Activated T-helper 1 cell treated with anti-CD3 and anti-CD28 coated beads, Interleukin-12 subunit alpha, Interleukin-12 subunit beta, Interleukin-2, Interleukin-4 antibody, amounts not matched to agents 30 ng/mL and 10 ng/mL and 1 ng/mL, durations not matched to agents 14 hours and 24 hours and 36 hours (primary cell): ENCODE measurements around the gene ADAD2. TPM values are rescaled to one million over a fixed set of nuclear protein-coding genes. Genes with fewer than 3 reads are reported as not detected.
"Not testable (repeated sequence)": the region's sequence is repeated elsewhere in the genome, so short reads cannot be mapped to it uniquely, and the experiment has no call there.

Experiments
- DNase-seq: peaks from one replicate; pipeline ENCODE4 v3.0.0; 2021; ENCODE audit warnings: low spot score
- H3K27ac Mint-ChIP-seq: one replicate; pipeline ENCODE4 v1.8.0; 2021; ENCODE audit warnings: mild to moderate bottlenecking, mixed read lengths
- H3K27me3 Mint-ChIP-seq: one replicate; pipeline ENCODE4 v1.8.0; 2022; ENCODE audit warnings: mild to moderate bottlenecking, moderate library complexity, mixed read lengths; ENCODE audit not compliant: insufficient read depth
- H3K36me3 Mint-ChIP-seq: one replicate; pipeline ENCODE4 v1.8.0; 2021; ENCODE audit warnings: low read depth, mixed read lengths
- H3K4me1 Mint-ChIP-seq: one replicate; pipeline ENCODE4 v1.8.0; 2021; ENCODE audit warnings: low read depth, mixed read lengths
- H3K4me3 Mint-ChIP-seq: one replicate; pipeline ENCODE4 v1.8.0; 2021; ENCODE audit warnings: mild to moderate bottlenecking, moderate library complexity, mixed read lengths
- H3K9me3 Mint-ChIP-seq: one replicate; pipeline ENCODE4 v1.8.0; 2021; ENCODE audit warnings: mixed read lengths
- intact Hi-C: fragments of 100-400 bp; cut with micrococcal nuclease; formaldehyde crosslinking; loops from one replicate; pipeline ENCODE4 v1.15.1; 2024
- total RNA-seq: library from RNA; stranded (reverse); gene quantifications from 2 replicates; pipeline ENCODE4 v1.2.3, GENCODE V29; 2022

ADAD2 gene
- total RNA-seq, 1 donor from 2014 or later, result not detected

DNA sequence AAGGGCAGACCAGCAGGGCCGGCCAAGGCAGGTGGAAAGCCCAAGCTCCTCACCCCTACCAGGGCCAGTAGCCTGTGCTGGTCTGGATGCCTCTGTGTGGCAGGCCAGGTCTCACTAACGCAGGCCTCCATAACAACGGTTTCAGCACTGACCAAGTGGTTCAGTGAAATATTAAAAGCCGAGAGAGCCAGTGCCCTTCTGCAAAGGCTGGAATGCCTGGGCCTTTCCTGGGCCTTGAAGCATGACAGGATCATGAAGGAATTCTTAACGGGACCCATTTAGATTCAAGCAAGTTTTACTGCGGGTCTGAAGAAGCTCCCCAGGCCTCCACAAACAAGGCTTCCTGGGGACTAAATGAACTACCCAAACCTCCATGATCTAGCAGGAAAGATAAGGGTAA lies 16.3 kb downstream of the ADAD2 start:
- DNase-seq, result no peak
- no peak overlapping the region for H3K27ac Mint-ChIP-seq
- no peaks in the 10 kb centered on the region for H3K27me3 Mint-ChIP-seq
- no peaks in the 10 kb centered on the region for H3K9me3 Mint-ChIP-seq
- H3K4me1 Mint-ChIP-seq, result no peaks in the 10 kb centered on the region
- H3K36me3 Mint-ChIP-seq, result no peaks in the 10 kb centered on the region
- intact Hi-C loops, result no loop called here
- H3K4me3 Mint-ChIP-seq, result no peak overlapping the region

- H3K4me1 Mint-ChIP-seq, result no peaks in the 10 kb centered on the region
- intact Hi-C loops, result no loop called here
- H3K36me3 Mint-ChIP-seq, result no peaks in the 10 kb centered on the region
- no peak overlapping the region for H3K4me3 Mint-ChIP-seq
- DNase-seq, result no peak
- H3K27ac Mint-ChIP-seq, result no peak overlapping the region
- H3K9me3 Mint-ChIP-seq, result no peaks in the 10 kb centered on the region
- no peaks in the 10 kb centered on the region for H3K27me3 Mint-ChIP-seq
Measured at GRCh38 chr16:84207879-84208278, 16.9 kb downstream of the ADAD2 start.

GRCh38 chr16:84209989-84210388 lies 19.0 kb downstream of the ADAD2 start:
- no peak for DNase-seq

DNA sequence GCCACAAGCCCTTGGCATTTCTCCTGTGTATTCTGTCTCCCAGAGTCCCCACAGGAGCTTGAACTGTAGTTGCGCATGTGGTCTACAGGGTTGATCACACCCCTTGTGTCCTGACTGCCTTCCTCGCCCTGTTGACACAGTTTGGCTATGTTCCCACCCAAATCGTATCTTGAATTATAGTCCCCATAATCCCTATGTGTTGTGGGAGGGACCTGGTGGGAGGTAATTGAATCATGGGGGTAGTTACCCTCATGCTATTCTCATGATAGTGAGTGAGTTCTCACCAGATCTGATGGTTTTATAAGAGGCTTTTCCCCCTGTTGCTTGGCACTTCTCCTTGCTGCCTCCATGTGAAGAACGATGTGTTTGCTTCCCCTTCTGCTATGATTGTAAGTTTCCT lies 21.2 kb downstream of the ADAD2 start:
- no peaks in the 10 kb centered on the region for H3K4me1 Mint-ChIP-seq
- H3K4me3 Mint-ChIP-seq, result no peak overlapping the region
- no peak overlapping the region for H3K27ac Mint-ChIP-seq
- H3K9me3 Mint-ChIP-seq, result no peaks in the 10 kb centered on the region
- DNase-seq, result no peak
- intact Hi-C loops, result no loop called here
- no peaks in the 10 kb centered on the region for H3K36me3 Mint-ChIP-seq
- H3K27me3 Mint-ChIP-seq, result no peaks in the 10 kb centered on the region

More at GRCh38 chr16:84209989-84210388, 19.0 kb downstream of the ADAD2 start:
- no peaks in the 10 kb centered on the region for H3K27me3 Mint-ChIP-seq
- no peak overlapping the region for H3K4me3 Mint-ChIP-seq
- H3K4me1 Mint-ChIP-seq, result no peaks in the 10 kb centered on the region
- no peaks in the 10 kb centered on the region for H3K9me3 Mint-ChIP-seq
- H3K36me3 Mint-ChIP-seq, result no peaks in the 10 kb centered on the region
- no peak overlapping the region for H3K27ac Mint-ChIP-seq
- intact Hi-C loops, result no loop called here

DNA sequence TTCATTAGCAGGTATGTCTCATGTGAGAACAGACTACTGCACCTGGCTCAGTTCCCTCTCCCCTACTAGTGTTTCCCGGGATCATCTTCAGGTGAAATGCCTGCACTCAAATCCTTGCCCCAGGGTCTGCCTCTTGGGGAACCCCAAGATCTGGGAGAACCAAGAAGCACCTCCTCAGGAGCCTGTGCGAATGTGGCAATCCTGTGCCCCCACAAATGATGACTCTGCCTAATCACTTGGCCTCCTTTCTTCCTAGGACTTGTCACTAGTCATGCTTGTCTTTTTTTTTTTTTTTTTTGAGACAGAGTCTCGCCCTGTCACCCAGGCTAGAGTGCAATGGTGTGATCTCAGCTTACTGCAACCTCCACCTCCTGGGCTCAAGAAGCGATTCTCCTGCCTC lies 21.7 kb downstream of the ADAD2 start:
- no peaks in the 10 kb centered on the region for H3K9me3 Mint-ChIP-seq
- intact Hi-C loops, result no loop called here
- no peak for DNase-seq
- no peak overlapping the region for H3K27ac Mint-ChIP-seq
- no peaks in the 10 kb centered on the region for H3K4me1 Mint-ChIP-seq
- H3K27me3 Mint-ChIP-seq, result no peaks in the 10 kb centered on the region
- H3K4me3 Mint-ChIP-seq, result no peak overlapping the region
- no peaks in the 10 kb centered on the region for H3K36me3 Mint-ChIP-seq

DNA sequence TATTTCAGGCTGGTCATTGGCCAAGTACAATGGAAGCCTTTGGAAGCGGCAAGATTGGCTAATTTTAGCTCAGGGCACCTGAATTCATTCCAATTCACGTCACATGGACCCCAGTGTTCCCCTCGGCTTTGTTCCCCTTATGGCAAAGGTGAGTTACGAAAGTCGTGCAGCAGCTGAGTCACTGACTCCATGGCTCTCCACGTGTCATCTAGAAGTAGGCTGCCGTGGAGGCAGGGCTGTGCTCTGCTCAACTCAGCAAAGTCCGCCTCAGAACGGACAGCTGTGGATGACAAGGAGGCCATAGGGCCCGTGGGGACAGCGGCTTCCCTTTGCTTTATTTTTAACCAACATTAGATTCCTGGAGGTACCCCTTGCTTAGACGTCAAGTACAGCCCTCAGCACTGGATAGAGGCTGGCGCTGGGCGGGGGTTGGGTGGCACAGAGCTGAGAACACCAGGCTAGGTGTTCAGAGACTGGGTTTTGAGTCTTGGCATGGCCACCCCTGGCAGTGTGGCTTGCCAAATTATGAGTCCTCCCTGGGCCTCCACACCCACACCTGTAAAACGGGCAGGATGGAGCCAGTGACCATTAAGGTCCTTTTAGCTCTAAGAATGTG lies 23.6 kb downstream of the ADAD2 start:
- no peaks in the 10 kb centered on the region for H3K4me1 Mint-ChIP-seq
- H3K27me3 Mint-ChIP-seq, result no peaks in the 10 kb centered on the region
- no peaks in the 10 kb centered on the region for H3K9me3 Mint-ChIP-seq
- no peak for DNase-seq
- no peak overlapping the region for H3K4me3 Mint-ChIP-seq
- H3K36me3 Mint-ChIP-seq, result no peaks in the 10 kb centered on the region
- intact Hi-C loops, result no loop called here
- H3K27ac Mint-ChIP-seq, result no peak overlapping the region

- H3K36me3 Mint-ChIP-seq, result no peaks in the 10 kb centered on the region
- H3K4me3 Mint-ChIP-seq, result no peak overlapping the region
- intact Hi-C loops, result no loop called here
Measured at GRCh38 chr16:84215531-84215930, 24.6 kb downstream of the ADAD2 start.

GRCh38 chr16:84216144-84216543 lies 25.2 kb downstream of the ADAD2 start:
- H3K27ac Mint-ChIP-seq, intact Hi-C loops, H3K4me3 Mint-ChIP-seq, H3K9me3 Mint-ChIP-seq, DNase-seq, H3K27me3 Mint-ChIP-seq, H3K4me1 Mint-ChIP-seq, H3K36me3 Mint-ChIP-seq: not testable (repeated sequence)

More at GRCh38 chr16:84215531-84215930, 24.6 kb downstream of the ADAD2 start:
- H3K4me1 Mint-ChIP-seq, result no peaks in the 10 kb centered on the region
- no peak overlapping the region for H3K27ac Mint-ChIP-seq
- no peaks in the 10 kb centered on the region for H3K9me3 Mint-ChIP-seq
- H3K27me3 Mint-ChIP-seq, result no peaks in the 10 kb centered on the region
- no peak for DNase-seq

GRCh38 chr16:84218176-84218823 lies 27.3 kb downstream of the ADAD2 start:
- H3K4me3 Mint-ChIP-seq, result no peak overlapping the region
- no peaks in the 10 kb centered on the region for H3K4me1 Mint-ChIP-seq
- no peak overlapping the region for H3K27ac Mint-ChIP-seq
- H3K9me3 Mint-ChIP-seq, result no peaks in the 10 kb centered on the region
- DNase-seq, result no peak
- H3K27me3 Mint-ChIP-seq, result peaks cover 3% of the 10 kb centered on the region
- intact Hi-C loops, result no loop called here
- H3K36me3 Mint-ChIP-seq, result no peaks in the 10 kb centered on the region

- Mint-ChIP-seq H3K4me3 (no peak overlapping the region), H3K27me3 (peaks cover 3% of the 10 kb centered on the region), H3K36me3 (no peaks in the 10 kb centered on the region), H3K9me3 (no peaks in the 10 kb centered on the region), H3K27ac (no peak overlapping the region), H3K4me1 (no peaks in the 10 kb centered on the region)
- DNase-seq, result no peak
- intact Hi-C loops, result no loop called here
Measured at GRCh38 chr16:84218956-84219355, 28.0 kb downstream of the ADAD2 start.

DNA sequence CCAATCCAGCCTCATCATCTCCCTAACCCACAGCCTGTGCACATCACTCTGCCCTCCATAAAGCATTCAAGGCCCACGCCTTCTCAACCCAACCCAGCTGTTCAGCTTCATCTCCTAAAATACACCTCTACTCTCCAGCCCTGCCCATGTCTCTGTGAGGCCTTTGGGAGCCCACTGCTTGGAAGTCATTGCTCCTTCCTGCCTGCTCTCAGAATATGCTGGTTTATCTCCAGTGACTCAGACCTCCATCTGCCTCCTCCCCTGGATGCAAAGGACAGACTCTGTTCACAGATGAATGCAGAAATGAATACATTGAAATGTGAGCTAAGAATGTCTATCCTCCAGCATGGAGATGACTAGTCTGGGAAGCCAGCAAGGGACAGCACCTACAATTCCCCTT lies 29.9 kb downstream of the ADAD2 start:
- DNase-seq, result no peak
- Mint-ChIP-seq H3K36me3 (no peaks in the 10 kb centered on the region), H3K9me3 (no peaks in the 10 kb centered on the region), H3K4me1 (no peaks in the 10 kb centered on the region), H3K4me3 (no peak overlapping the region), H3K27ac (no peak overlapping the region), H3K27me3 (peaks cover 3% of the 10 kb centered on the region)
- intact Hi-C loops, result no loop called here

- no peaks in the 10 kb centered on the region for H3K4me1 Mint-ChIP-seq
- peaks cover 6% of the 10 kb centered on the region for H3K27me3 Mint-ChIP-seq
- H3K9me3 Mint-ChIP-seq, result no peaks in the 10 kb centered on the region
Measured at GRCh38 chr16:84223456-84223855, 32.5 kb downstream of the ADAD2 start.

DNA sequence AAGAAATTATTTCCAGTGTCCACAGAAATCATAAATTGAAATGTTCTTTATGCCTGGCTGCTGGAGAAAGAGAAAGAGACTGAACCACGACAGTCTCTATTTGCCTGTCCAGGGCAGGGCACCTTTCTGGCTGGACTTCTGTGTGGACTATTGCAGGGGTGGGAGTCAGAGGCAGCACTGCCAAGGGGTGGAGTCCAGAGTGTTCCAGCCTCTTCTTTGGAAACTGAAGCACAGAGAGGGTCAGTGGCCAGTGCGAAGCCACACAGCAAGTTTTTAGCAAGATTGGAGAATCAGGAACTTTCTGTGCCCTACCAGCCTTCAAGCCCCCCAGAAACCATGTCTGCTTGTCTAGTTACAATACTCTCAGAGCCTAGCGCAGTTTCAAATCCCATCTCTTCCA lies 33.6 kb downstream of the ADAD2 start:
- intact Hi-C loops, result no loop called here
- H3K27ac Mint-ChIP-seq, result no peak overlapping the region

More at GRCh38 chr16:84223456-84223855, 32.5 kb downstream of the ADAD2 start:
- no peaks in the 10 kb centered on the region for H3K36me3 Mint-ChIP-seq
- H3K4me3 Mint-ChIP-seq, result no peak overlapping the region
- DNase-seq, result no peak
- intact Hi-C loops, result no loop called here
- no peak overlapping the region for H3K27ac Mint-ChIP-seq

DNA sequence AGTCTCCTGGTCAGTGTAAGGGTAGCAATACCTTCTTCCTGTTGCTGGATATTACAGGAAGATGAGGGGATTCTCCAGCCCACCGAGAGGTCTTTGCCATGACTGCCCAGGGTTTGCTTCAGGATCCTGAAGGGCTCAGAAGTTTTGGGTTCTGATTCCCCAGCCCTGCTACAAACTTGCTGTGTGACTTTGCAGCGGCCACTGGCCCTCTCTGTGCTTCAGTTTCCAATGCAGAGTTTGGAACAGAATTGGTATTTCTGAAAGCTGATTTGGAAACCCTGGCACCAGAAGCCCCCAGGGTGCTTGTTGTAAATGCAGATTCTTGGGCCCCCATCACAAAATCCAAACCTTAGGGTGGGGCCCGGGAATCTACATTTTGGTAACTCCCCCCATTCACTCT lies 34.2 kb downstream of the ADAD2 start:
- no peaks in the 10 kb centered on the region for H3K4me1 Mint-ChIP-seq
- no peaks in the 10 kb centered on the region for H3K36me3 Mint-ChIP-seq
- intact Hi-C loops, result no loop called here
- no peaks in the 10 kb centered on the region for H3K9me3 Mint-ChIP-seq
- H3K4me3 Mint-ChIP-seq, result no peak overlapping the region
- no peak for DNase-seq
- peaks cover 6% of the 10 kb centered on the region for H3K27me3 Mint-ChIP-seq
- H3K27ac Mint-ChIP-seq, result no peak overlapping the region

More for the DNA sequence above, 33.6 kb downstream of the ADAD2 start:
- H3K4me3 Mint-ChIP-seq, result no peak overlapping the region
- H3K27me3 Mint-ChIP-seq, result peaks cover 6% of the 10 kb centered on the region
- H3K36me3 Mint-ChIP-seq, result no peaks in the 10 kb centered on the region
- DNase-seq, result no peak
- H3K4me1 Mint-ChIP-seq, result no peaks in the 10 kb centered on the region
- no peaks in the 10 kb centered on the region for H3K9me3 Mint-ChIP-seq
